ENCODE measurements around the gene CASKIN1. TPM values are rescaled to one million over a fixed set of nuclear protein-coding genes. Genes with fewer than 3 reads are reported as not detected.
A peak's percentile ranks its signal among the peaks of the same experiment; 100 is the strongest.

Gene CASKIN1
- total RNA-seq, 1 experiment from 2014 or later, result 4.5 TPM

DNA sequence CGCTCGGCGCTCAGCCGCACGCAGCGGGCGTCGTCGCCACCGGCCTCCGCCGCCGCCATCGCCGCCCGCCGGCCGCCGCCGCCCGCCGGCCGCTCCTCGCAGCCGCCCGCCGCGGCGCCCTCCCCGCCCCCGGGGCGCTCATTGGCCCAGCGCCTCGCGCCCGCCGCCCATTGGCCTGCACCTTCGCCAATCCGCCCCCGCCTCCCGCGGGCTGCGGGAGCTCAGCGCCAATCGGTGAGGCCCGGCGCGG, 18.2 kb upstream of the CASKIN1 start, which contains the start of gene PGP:
Gene PGP (minus strand): TSS at position 122 of the 250 bp plus-strand sequence. CDS start 63 bp downstream, at position 59.
- no TSS peak for BruUV-seq (replicated peaks)
- DNase-seq (ENCODE audit: low read depth, low spot score) (no peak), ATAC-seq (peak; percentile 82)
- in situ Hi-C loops (cut with HindIII; ENCODE audit: low pct_unique_long_range_greater_than_20kb, low sequenced_read_pairs), result no loop called here
- intact Hi-C loops (cut with micrococcal nuclease; ENCODE audit: unreplicated experiment), result no loop called here
- Histone ChIP-seq H3K4me1 (ENCODE audit: control insufficient read depth, insufficient read depth, low read length) (peaks cover 30% of the 10 kb centered on the region), H3K4me3 (ENCODE audit: low read depth in 2 of 2, low read length in 2 of 2) (peak within 1 kb of the TSS; percentile 83 to 94), H3K36me3 (ENCODE audit: control insufficient read depth, insufficient read depth, low read length) (peaks cover 3% of the 10 kb centered on the region; the same call in 1 of the 2 replicates), H3K27ac (ENCODE audit: low read length) (peak within 1 kb of the TSS; percentile 99), H3K9me3 (ENCODE audit: control insufficient read depth, insufficient read depth, low read depth, low read length) (no peaks in the 10 kb centered on the region), H3K27me3 (ENCODE audit: control insufficient read depth, insufficient read depth, low read length) (no peaks in the 10 kb centered on the region)
- TF ChIP-seq SIN3A (IDR thresholded peaks at IDR 0.05; ENCODE audit: borderline replicate concordance, insufficient read depth, low read depth, low read length) (no peak), TCF7L2 (IDR thresholded peaks at IDR 0.05; ENCODE audit: low read depth, low read length) (no peak), POLR2AphosphoS5 (IDR thresholded peaks at IDR 0.05; ENCODE audit: low read depth, low read length) (no peak)
- TF ChIP-seq, protein P1, sequence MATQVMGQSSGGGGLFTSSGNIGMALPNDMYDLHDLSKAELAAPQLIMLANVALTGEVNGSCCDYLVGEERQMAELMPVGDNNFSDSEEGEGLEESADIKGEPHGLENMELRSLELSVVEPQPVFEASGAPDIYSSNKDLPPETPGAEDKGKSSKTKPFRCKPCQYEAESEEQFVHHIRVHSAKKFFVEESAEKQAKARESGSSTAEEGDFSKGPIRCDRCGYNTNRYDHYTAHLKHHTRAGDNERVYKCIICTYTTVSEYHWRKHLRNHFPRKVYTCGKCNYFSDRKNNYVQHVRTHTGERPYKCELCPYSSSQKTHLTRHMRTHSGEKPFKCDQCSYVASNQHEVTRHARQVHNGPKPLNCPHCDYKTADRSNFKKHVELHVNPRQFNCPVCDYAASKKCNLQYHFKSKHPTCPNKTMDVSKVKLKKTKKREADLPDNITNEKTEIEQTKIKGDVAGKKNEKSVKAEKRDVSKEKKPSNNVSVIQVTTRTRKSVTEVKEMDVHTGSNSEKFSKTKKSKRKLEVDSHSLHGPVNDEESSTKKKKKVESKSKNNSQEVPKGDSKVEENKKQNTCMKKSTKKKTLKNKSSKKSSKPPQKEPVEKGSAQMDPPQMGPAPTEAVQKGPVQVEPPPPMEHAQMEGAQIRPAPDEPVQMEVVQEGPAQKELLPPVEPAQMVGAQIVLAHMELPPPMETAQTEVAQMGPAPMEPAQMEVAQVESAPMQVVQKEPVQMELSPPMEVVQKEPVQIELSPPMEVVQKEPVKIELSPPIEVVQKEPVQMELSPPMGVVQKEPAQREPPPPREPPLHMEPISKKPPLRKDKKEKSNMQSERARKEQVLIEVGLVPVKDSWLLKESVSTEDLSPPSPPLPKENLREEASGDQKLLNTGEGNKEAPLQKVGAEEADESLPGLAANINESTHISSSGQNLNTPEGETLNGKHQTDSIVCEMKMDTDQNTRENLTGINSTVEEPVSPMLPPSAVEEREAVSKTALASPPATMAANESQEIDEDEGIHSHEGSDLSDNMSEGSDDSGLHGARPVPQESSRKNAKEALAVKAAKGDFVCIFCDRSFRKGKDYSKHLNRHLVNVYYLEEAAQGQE (IDR thresholded peaks at IDR 0.05; ENCODE audit: insufficient read depth in 1 of 2, low read depth in 2 of 2, low read length in 1 of 2), result no peak
- TF ChIP-seq, protein P2, sequence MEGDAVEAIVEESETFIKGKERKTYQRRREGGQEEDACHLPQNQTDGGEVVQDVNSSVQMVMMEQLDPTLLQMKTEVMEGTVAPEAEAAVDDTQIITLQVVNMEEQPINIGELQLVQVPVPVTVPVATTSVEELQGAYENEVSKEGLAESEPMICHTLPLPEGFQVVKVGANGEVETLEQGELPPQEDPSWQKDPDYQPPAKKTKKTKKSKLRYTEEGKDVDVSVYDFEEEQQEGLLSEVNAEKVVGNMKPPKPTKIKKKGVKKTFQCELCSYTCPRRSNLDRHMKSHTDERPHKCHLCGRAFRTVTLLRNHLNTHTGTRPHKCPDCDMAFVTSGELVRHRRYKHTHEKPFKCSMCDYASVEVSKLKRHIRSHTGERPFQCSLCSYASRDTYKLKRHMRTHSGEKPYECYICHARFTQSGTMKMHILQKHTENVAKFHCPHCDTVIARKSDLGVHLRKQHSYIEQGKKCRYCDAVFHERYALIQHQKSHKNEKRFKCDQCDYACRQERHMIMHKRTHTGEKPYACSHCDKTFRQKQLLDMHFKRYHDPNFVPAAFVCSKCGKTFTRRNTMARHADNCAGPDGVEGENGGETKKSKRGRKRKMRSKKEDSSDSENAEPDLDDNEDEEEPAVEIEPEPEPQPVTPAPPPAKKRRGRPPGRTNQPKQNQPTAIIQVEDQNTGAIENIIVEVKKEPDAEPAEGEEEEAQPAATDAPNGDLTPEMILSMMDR (IDR thresholded peaks at IDR 0.05), result no peak
- CTCF ChIA-PET, result interaction anchor here (0.6 kb wide), 1 partner anchor 120 kb away, joined by 4 read pairs; no protein-coding TSS in a partner anchor
- POLR2A ChIA-PET, result interaction anchor here (0.6 to 0.8 kb wide), 4 partner anchors 13 to 271 kb away, joined by 3 read pairs; partner anchors contain the start of gene ECI1

DNA sequence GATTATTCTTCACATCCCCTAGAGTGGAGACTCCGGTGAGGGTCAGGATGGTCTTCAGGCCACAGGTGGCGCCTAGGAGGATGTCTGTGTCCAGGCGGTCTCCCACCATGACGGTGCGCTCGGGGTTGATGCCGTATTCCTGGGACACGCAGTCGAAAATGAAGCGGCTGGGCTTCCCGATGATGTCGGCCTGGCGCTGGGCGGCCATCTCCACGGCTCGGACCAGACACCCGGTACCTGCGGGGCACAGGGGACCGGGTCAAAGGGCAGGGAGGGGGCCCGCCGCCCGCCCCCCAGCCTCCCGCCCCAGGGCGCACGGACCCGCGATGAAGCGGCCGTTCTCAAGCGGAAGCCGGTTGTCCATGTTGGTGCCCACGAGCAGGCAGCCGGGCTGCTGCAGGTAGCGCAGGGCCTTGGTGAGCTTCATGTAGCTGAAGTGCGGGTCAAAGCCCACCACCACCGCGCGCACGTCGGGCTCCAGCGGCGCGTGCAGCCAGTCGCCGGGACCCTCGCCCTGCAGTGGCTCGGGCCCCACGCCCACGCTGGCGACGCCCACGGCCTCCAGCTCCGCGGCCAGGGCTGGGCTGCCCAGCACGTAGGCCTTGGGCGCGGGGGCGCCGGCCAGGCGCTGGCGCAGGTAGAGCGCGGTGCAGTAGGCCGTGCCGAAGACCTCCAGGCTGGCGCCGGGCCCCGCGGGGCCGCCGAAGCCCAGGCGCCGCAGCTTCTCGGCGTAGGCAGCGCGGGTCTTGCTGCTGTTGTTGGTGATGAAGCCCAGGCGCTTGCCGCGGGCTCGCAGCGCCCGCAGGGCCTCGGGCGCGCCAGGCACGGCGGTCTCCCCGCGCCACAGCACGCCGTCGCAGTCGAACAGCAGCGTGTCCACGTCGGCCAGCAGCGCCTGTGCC, 17.7 kb upstream of the CASKIN1 start:
- TF ChIP-seq, protein P1 (IDR thresholded peaks at IDR 0.05; ENCODE audit: insufficient read depth in 1 of 2, low read depth in 2 of 2, low read length in 1 of 2), result 0 out of 4 replicates have a peak, but pooled peaks of 1 of the 2 experiments have one; percentile 9
- TF ChIP-seq SIN3A (IDR thresholded peaks at IDR 0.05; ENCODE audit: borderline replicate concordance, insufficient read depth, low read depth, low read length) (peak; percentile 10; the same call in 1 of the 2 replicates), POLR2AphosphoS5 (IDR thresholded peaks at IDR 0.05; ENCODE audit: low read depth, low read length) (no peak)
- TF ChIP-seq, protein P2 (IDR thresholded peaks at IDR 0.05), result no peak
- BruUV-seq (replicated peaks), result no TSS peak
- intact Hi-C loops (cut with micrococcal nuclease; ENCODE audit: unreplicated experiment), result no loop called here
- in situ Hi-C loops (cut with HindIII; ENCODE audit: low pct_unique_long_range_greater_than_20kb, low sequenced_read_pairs), result no loop called here
- CTCF ChIA-PET, result no interaction called here
- POLR2A ChIA-PET, result interaction anchor here (0.8 kb wide), 1 partner anchor 38 kb away, joined by 3 read pairs; the partner anchor contains the start of gene ECI1
- Histone ChIP-seq H3K27ac (ENCODE audit: low read length) (peak overlapping the region; percentile 86), H3K27me3 (ENCODE audit: control insufficient read depth, insufficient read depth, low read length) (no peaks in the 10 kb centered on the region), H3K4me1 (ENCODE audit: control insufficient read depth, insufficient read depth, low read length) (peaks cover 30% of the 10 kb centered on the region), H3K9me3 (ENCODE audit: control insufficient read depth, insufficient read depth, low read depth, low read length) (no peaks in the 10 kb centered on the region), H3K4me3 (ENCODE audit: low read depth in 2 of 2, low read length in 2 of 2) (peak overlapping the region; percentile 65 to 83), H3K36me3 (ENCODE audit: control insufficient read depth, insufficient read depth, low read length) (peaks cover 3% of the 10 kb centered on the region; the same call in 1 of the 2 replicates)
- DNase-seq (ENCODE audit: low read depth, low spot score) (no peak), ATAC-seq (peak; percentile 3; the same call in 1 of the 2 replicates)

Measured in Panc1 (cell line).